Ishikawa (cell line): Measurements from ENCODE around the gene GABRG1.

Source experiments
- CEBPB ChIP-seq: IDR thresholded peaks from 2 replicates; pipeline ENCODE4 v1.6.1; 2012
- CREB1 ChIP-seq: IDR thresholded peaks from 2 replicates; pipeline ENCODE4 v1.6.1; 2012; ENCODE audit warnings: low read depth
- EGR1 ChIP-seq: IDR thresholded peaks from 2 replicates; pipeline ENCODE4 v1.6.1; 2012
- EP300 ChIP-seq: IDR thresholded peaks from 2 replicates; pipeline ENCODE4 v1.6.1; 2012; ENCODE audit warnings: borderline replicate concordance
- FOXM1 ChIP-seq: IDR thresholded peaks from 2 replicates; pipeline ENCODE4 v1.6.1; 2012; ENCODE audit warnings: low read depth, borderline replicate concordance
- MAX ChIP-seq: IDR thresholded peaks from 2 replicates; pipeline ENCODE4 v1.6.1; 2012
- NFIC ChIP-seq: IDR thresholded peaks from 2 replicates; pipeline ENCODE4 v1.6.1; 2012
- RAD21 ChIP-seq: IDR thresholded peaks from 2 replicates; pipeline ENCODE4 v1.6.1; 2012; ENCODE audit warnings: low read depth
- TAF1 ChIP-seq: IDR thresholded peaks from 2 replicates; pipeline ENCODE4 v1.6.1; 2012; ENCODE audit warnings: low read depth, mild to moderate bottlenecking
- ZBTB7A ChIP-seq: IDR thresholded peaks from 2 replicates; pipeline ENCODE4 v1.6.1; 2012; ENCODE audit warnings: low read depth

GRCh38 chr4:45992728-45993127 lies 131.1 kb downstream of the GABRG1 start:
- no peak for TF ChIP-seq CREB1
- TF ChIP-seq MAX: no peak
- TF ChIP-seq FOXM1: no peak
- TF ChIP-seq TAF1: no peak
- TF ChIP-seq EP300: no peak
- TF ChIP-seq ZBTB7A: no peak
- no peak for TF ChIP-seq CEBPB
- TF ChIP-seq RAD21: no peak
- TF ChIP-seq NFIC: no peak
- TF ChIP-seq EGR1: no peak
